GM23338 (cell line): ENCODE data around the gene CMC1. TPM values are rescaled to one million over a fixed set of nuclear protein-coding genes. Genes with fewer than 3 reads are reported as not detected.

Experiments
- ATAC-seq: fragments of 200-7000 bp; cut with Tn5 transposase; 3 replicates; pipeline ENCODE4 v1.9.1; 2020
- DNase-seq: peaks from one replicate; pipeline ENCODE4 v3.0.0-alpha.2; 2015; ENCODE audit warnings: low spot score
- H2AFZ ChIP-seq: fragments of 200-600 bp; sonication (generic); 2 replicates; pipeline ENCODE4 v1.8.0; 2016; ENCODE audit warnings: antibody characterized with exemption, mild to moderate bottlenecking, moderate library complexity
- H3F3A ChIP-seq: fragments of 200-600 bp; sonication (generic); replicated peaks from 2 replicates; pipeline ENCODE4 v1.8.0; 2017; ENCODE audit warnings: antibody characterized with exemption, mixed run types, low read depth
- H3K27ac ChIP-seq: fragments of 200-600 bp; sonication (generic); 2 replicates; pipeline ENCODE4 v1.6.1; 2016; ENCODE audit warnings: low read depth
- H3K27me3 ChIP-seq: fragments of 200-600 bp; sonication (generic); 2 replicates; pipeline ENCODE4 v1.8.0; 2016; ENCODE audit warnings: mild to moderate bottlenecking, mixed run types, moderate library complexity; ENCODE audit not compliant: insufficient read depth
- H3K36me3 ChIP-seq: fragments of 200-600 bp; sonication (generic); 2 replicates; pipeline ENCODE4 v1.8.0; 2016; ENCODE audit warnings: mild to moderate bottlenecking; ENCODE audit not compliant: insufficient read depth
- H3K4me1 ChIP-seq: fragments of 200-600 bp; sonication (generic); 2 replicates; pipeline ENCODE4 v1.8.0; 2016; ENCODE audit warnings: mild to moderate bottlenecking, moderate library complexity; ENCODE audit not compliant: insufficient read depth
- H3K4me2 ChIP-seq: fragments of 200-600 bp; sonication (generic); 2 replicates; pipeline ENCODE4 v1.7.1; 2017; ENCODE audit warnings: mixed run types
- H3K4me3 ChIP-seq: fragments of 200-600 bp; sonication (generic); 2 replicates; pipeline ENCODE4 v1.6.1; 2016; ENCODE audit warnings: mixed run types
- H3K79me2 ChIP-seq: fragments of 200-600 bp; sonication (generic); replicated peaks from 2 replicates; pipeline ENCODE4 v1.8.0; 2017; ENCODE audit warnings: mild to moderate bottlenecking; ENCODE audit not compliant: insufficient read depth
- H3K9me2 ChIP-seq: fragments of 200-600 bp; sonication (generic); 2 replicates; pipeline ENCODE4 v1.8.0; 2017; ENCODE audit not compliant: insufficient read depth
- H4K20me1 ChIP-seq: fragments of 200-600 bp; sonication (generic); replicated peaks from 2 replicates; pipeline ENCODE4 v1.8.0; 2017; ENCODE audit warnings: mild to moderate bottlenecking; ENCODE audit not compliant: insufficient read depth
- H3K27ac Mint-ChIP-seq: 2 replicates; pipeline ENCODE4 v1.8.0; 2020; ENCODE audit warnings: inconsistent platforms, mild to moderate bottlenecking, moderate library complexity, mixed read lengths
- H3K27me3 Mint-ChIP-seq: 3 replicates; pipeline ENCODE4 v1.8.0; 2022; ENCODE audit warnings: low read depth, mild to moderate bottlenecking, moderate library complexity, mixed read lengths, inconsistent platforms; ENCODE audit not compliant: insufficient read depth, poor library complexity
- H3K36me3 Mint-ChIP-seq: 3 replicates; pipeline ENCODE4 v1.8.0; 2021; ENCODE audit warnings: low read depth, mild to moderate bottlenecking, inconsistent platforms, moderate library complexity, mixed read lengths
- H3K4me1 Mint-ChIP-seq: 3 replicates; pipeline ENCODE4 v1.8.0; 2020; ENCODE audit warnings: mild to moderate bottlenecking, inconsistent platforms, mixed read lengths
- H3K4me3 Mint-ChIP-seq: 3 replicates; pipeline ENCODE4 v1.8.0; 2021; ENCODE audit warnings: moderate library complexity, mild to moderate bottlenecking, inconsistent platforms, mixed read lengths
- H3K9me3 Mint-ChIP-seq: 3 replicates; pipeline ENCODE4 v1.8.0; 2020; ENCODE audit warnings: moderate library complexity, mild to moderate bottlenecking, inconsistent platforms, mixed read lengths
- CREB1 ChIP-seq: fragments of 250-450 bp; sonication (Bioruptor Pico); IDR thresholded peaks from 2 replicates; pipeline ENCODE4 v1.5.0; 2020; ENCODE audit warnings: low read depth, mild to moderate bottlenecking, moderate library complexity
- CTCF ChIP-seq, 2 experiments: fragments of 200-600 bp in 1 of 2; sonication (generic) in 1 of 2; conservative IDR thresholded peaks; 2 replicates each; pipeline versions ENCODE4 v1.5.1 to v1.6.1; 2016 to 2017; ENCODE audit warnings: antibody characterized with exemption in 2 of 2, low read depth in 2 of 2, mild to moderate bottlenecking in 2 of 2, moderate library complexity in 1 of 2
- EZH2 ChIP-seq: fragments of 200-600 bp; sonication (generic); IDR thresholded peaks from one replicate; pipeline ENCODE4 v1.8.0; 2017; ENCODE audit warnings: antibody characterized with exemption, mild to moderate bottlenecking, low read depth; ENCODE audit not compliant: unreplicated experiment
- JUNB ChIP-seq: IDR thresholded peaks from one replicate; pipeline ENCODE4 v1.6.1; 2016; ENCODE audit warnings: antibody characterized with exemption; ENCODE audit not compliant: unreplicated experiment
- NANOG ChIP-seq: IDR thresholded peaks from 2 replicates; pipeline ENCODE4 v1.6.1; 2016; ENCODE audit warnings: antibody characterized with exemption, borderline replicate concordance
- POLR2AphosphoS5 ChIP-seq: IDR thresholded peaks from 2 replicates; pipeline ENCODE4 v1.6.1; 2016; ENCODE audit warnings: antibody characterized with exemption, low read depth
- ZNF114 ChIP-seq: fragments of 250-450 bp; sonication (Bioruptor Pico); IDR thresholded peaks from 2 replicates; pipeline ENCODE4 v1.5.0; 2020; ENCODE audit warnings: mild to moderate bottlenecking, moderate library complexity
- ZNF331 ChIP-seq: fragments of 250-450 bp; sonication (Bioruptor Pico); IDR thresholded peaks from 2 replicates; pipeline ENCODE4 v1.5.0; 2020; ENCODE audit warnings: low read depth, mild to moderate bottlenecking, moderate library complexity
- ZNF462 ChIP-seq: fragments of 250-450 bp; sonication (Bioruptor Pico); IDR thresholded peaks from 2 replicates; pipeline ENCODE4 v1.5.0; 2020; ENCODE audit warnings: mild to moderate bottlenecking, moderate library complexity
- polyA plus RNA-seq: library from polyadenylated mRNA; unstranded; fragments of >200 nt; fragmentation: Nextera tagmentation; extraction: Ambion mirVana; gene quantifications from 2 replicates; pipeline ENCODE4 v1.2.1, GENCODE V29; 2016
- total RNA-seq: library from RNA; depleted of rRNA; stranded (reverse); fragments of >200 nt; shearing (Covaris generic); gene quantifications from 2 replicates; pipeline ENCODE4 v1.2.3, GENCODE V29; 2014
- TF ChIP-seq, protein P1 (sequence below): IDR thresholded peaks from 2 replicates; pipeline ENCODE4 v1.6.1; 2016; ENCODE audit warnings: antibody characterized with exemption
- TF ChIP-seq, protein P2 (sequence below): IDR thresholded peaks from one replicate; pipeline ENCODE4 v1.6.1; 2018; ENCODE audit warnings: antibody characterized with exemption; ENCODE audit not compliant: unreplicated experiment

The CMC1 gene
- total and polyA plus RNA-seq, 2 experiments from 2014 or later, result 9.2 to 144 TPM

- Histone ChIP-seq H3K9me2 (peaks cover 8% of the 10 kb centered on the region; the same call in 1 of the 2 replicates), H3K4me1 (no peaks in the 10 kb centered on the region), H3F3A (no peaks in the 10 kb centered on the region), H3K36me3 (no peaks in the 10 kb centered on the region), H3K27me3 (no peaks in the 10 kb centered on the region), H3K4me2 (no peak overlapping the region), H2AFZ (no peak overlapping the region), H3K4me3 (no peak overlapping the region), H3K27ac (no peak overlapping the region), H3K79me2 (no peaks in the 10 kb centered on the region), H4K20me1 (no peaks in the 10 kb centered on the region)
- ATAC-seq, result no peak
- Mint-ChIP-seq H3K4me3 (no peak overlapping the region), H3K9me3 (no peaks in the 10 kb centered on the region), H3K27me3 (peaks cover 2% of the 10 kb centered on the region), H3K4me1 (no peaks in the 10 kb centered on the region), H3K27ac (no peak overlapping the region), H3K36me3 (no peaks in the 10 kb centered on the region)
- TF ChIP-seq EZH2 (no peak), NANOG (no peak), CTCF (conservative IDR thresholded peaks at IDR 0.05; ENCODE audit: low read depth in 2 of 2) (no peak), ZNF462 (CRISPR knock-in tag) (no peak), ZNF114 (CRISPR knock-in tag) (no peak), ZNF331 (CRISPR knock-in tag) (no peak), CREB1 (CRISPR knock-in tag) (no peak), POLR2AphosphoS5 (no peak), JUNB (no peak)
- TF ChIP-seq, protein P1, sequence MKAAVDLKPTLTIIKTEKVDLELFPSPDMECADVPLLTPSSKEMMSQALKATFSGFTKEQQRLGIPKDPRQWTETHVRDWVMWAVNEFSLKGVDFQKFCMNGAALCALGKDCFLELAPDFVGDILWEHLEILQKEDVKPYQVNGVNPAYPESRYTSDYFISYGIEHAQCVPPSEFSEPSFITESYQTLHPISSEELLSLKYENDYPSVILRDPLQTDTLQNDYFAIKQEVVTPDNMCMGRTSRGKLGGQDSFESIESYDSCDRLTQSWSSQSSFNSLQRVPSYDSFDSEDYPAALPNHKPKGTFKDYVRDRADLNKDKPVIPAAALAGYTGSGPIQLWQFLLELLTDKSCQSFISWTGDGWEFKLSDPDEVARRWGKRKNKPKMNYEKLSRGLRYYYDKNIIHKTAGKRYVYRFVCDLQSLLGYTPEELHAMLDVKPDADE, result no peak
- TF ChIP-seq, protein P2, sequence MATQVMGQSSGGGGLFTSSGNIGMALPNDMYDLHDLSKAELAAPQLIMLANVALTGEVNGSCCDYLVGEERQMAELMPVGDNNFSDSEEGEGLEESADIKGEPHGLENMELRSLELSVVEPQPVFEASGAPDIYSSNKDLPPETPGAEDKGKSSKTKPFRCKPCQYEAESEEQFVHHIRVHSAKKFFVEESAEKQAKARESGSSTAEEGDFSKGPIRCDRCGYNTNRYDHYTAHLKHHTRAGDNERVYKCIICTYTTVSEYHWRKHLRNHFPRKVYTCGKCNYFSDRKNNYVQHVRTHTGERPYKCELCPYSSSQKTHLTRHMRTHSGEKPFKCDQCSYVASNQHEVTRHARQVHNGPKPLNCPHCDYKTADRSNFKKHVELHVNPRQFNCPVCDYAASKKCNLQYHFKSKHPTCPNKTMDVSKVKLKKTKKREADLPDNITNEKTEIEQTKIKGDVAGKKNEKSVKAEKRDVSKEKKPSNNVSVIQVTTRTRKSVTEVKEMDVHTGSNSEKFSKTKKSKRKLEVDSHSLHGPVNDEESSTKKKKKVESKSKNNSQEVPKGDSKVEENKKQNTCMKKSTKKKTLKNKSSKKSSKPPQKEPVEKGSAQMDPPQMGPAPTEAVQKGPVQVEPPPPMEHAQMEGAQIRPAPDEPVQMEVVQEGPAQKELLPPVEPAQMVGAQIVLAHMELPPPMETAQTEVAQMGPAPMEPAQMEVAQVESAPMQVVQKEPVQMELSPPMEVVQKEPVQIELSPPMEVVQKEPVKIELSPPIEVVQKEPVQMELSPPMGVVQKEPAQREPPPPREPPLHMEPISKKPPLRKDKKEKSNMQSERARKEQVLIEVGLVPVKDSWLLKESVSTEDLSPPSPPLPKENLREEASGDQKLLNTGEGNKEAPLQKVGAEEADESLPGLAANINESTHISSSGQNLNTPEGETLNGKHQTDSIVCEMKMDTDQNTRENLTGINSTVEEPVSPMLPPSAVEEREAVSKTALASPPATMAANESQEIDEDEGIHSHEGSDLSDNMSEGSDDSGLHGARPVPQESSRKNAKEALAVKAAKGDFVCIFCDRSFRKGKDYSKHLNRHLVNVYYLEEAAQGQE, result no peak
- DNase-seq, result peak; percentile 4
Measured at GRCh38 chr3:28206479-28206878, 34.9 kb upstream of the CMC1 start.
